ENCODE results near the gene NTRK3.

DNA sequence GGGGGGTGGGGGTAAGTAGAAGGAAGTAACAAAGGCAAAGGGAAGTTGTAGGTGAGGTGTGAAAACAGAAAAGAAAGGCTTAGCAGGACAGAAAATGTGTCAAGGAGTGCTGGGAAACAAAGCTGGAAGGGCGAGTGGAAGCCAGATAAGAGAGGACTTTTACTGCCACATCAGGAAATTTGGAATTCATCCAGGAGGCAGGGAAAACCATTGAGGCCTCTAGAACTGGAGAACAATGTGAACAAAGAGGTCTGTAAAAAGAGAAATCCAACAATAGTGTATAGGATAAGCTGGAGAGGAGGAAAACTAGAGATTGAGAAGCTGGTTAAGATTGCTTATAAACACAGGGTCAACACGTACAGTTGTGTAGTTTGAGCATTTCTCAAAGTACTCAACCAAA is 116.6 kb downstream of the NTRK3 start:
- TF ChIP-seq, protein P1, sequence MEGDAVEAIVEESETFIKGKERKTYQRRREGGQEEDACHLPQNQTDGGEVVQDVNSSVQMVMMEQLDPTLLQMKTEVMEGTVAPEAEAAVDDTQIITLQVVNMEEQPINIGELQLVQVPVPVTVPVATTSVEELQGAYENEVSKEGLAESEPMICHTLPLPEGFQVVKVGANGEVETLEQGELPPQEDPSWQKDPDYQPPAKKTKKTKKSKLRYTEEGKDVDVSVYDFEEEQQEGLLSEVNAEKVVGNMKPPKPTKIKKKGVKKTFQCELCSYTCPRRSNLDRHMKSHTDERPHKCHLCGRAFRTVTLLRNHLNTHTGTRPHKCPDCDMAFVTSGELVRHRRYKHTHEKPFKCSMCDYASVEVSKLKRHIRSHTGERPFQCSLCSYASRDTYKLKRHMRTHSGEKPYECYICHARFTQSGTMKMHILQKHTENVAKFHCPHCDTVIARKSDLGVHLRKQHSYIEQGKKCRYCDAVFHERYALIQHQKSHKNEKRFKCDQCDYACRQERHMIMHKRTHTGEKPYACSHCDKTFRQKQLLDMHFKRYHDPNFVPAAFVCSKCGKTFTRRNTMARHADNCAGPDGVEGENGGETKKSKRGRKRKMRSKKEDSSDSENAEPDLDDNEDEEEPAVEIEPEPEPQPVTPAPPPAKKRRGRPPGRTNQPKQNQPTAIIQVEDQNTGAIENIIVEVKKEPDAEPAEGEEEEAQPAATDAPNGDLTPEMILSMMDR (IDR thresholded peaks at IDR 0.05), result no peak
- TF ChIP-seq POLR2A (IDR thresholded peaks at IDR 0.05), result no peak
